Liver (tissue), 9 donors: ENCODE results near the gene GALNT9. TPM values are rescaled to one million over a fixed set of nuclear protein-coding genes. Genes with fewer than 3 reads are reported as not detected.

Source experiments
- DNase-seq: peaks from one replicate; pipeline ENCODE4 v3.0.0-alpha.2; 2017; ENCODE audit warnings: low spot score
- H3K27ac ChIP-seq, 2 donors: one replicate each; pipeline ENCODE4 v1.7.0; 2013; ENCODE audit warnings: inconsistent platforms in 2 of 2, low read length in 2 of 2, control low read depth in 1 of 2, low read depth in 1 of 2, mild to moderate bottlenecking in 1 of 2
- H3K27me3 ChIP-seq, 4 donors: one replicate each; pipeline versions ENCODE4 v1.6.1 to v1.7.0; 2013; ENCODE audit warnings: low read length in 3 of 4, inconsistent platforms in 1 of 4, mild to moderate bottlenecking in 1 of 4, moderate library complexity in 1 of 4; ENCODE audit not compliant: control insufficient read depth in 4 of 4, insufficient read depth in 4 of 4
- H3K36me3 ChIP-seq, 4 donors: one replicate each; pipeline versions ENCODE4 v1.6.1 to v1.7.0; 2013; ENCODE audit warnings: low read length in 3 of 4, mild to moderate bottlenecking in 3 of 4, low read depth in 1 of 4, moderate library complexity in 1 of 4; ENCODE audit not compliant: control insufficient read depth in 4 of 4, insufficient read depth in 3 of 4
- H3K4me1 ChIP-seq, 4 donors: one replicate each; pipeline versions ENCODE4 v1.6.1 to v1.7.0; 2013; ENCODE audit warnings: low read length in 3 of 4, mild to moderate bottlenecking in 3 of 4, moderate library complexity in 1 of 4; ENCODE audit not compliant: control insufficient read depth in 4 of 4, insufficient read depth in 4 of 4
- H3K4me3 ChIP-seq, 3 donors: one replicate each; pipeline versions ENCODE4 v1.6.1 to v1.7.0; 2013; ENCODE audit warnings: low read length in 3 of 3, control low read depth in 1 of 3, low read depth in 1 of 3, mild to moderate bottlenecking in 1 of 3
- H3K9ac ChIP-seq, 2 donors: one replicate each; pipeline ENCODE4 v1.7.0; 2013; ENCODE audit warnings: low read length in 2 of 2, mild to moderate bottlenecking in 2 of 2, moderate library complexity in 2 of 2, control low read depth in 1 of 2, low read depth in 1 of 2
- H3K9me3 ChIP-seq, 4 donors: one replicate each; pipeline versions ENCODE4 v1.6.1 to v1.7.0; 2013; ENCODE audit warnings: low read length in 3 of 4; ENCODE audit not compliant: control insufficient read depth in 4 of 4
- ATF3 ChIP-seq: IDR thresholded peaks from 2 replicates; pipeline ENCODE4 v1.6.1; 2016; ENCODE audit warnings: antibody characterized with exemption
- CTCF ChIP-seq: fragments of 150-350 bp; IDR thresholded peaks from 2 replicates; pipeline ENCODE4 v1.5.1; 2017; ENCODE audit warnings: improper control_type of control experiment, low read depth, low read length; ENCODE audit not compliant: missing input control
- EGR1 ChIP-seq, 2 donors: IDR thresholded peaks; 2 replicates each; pipeline ENCODE4 v1.6.1; 2016 to 2018; ENCODE audit warnings: antibody characterized with exemption in 2 of 2, low read depth in 2 of 2
- FOXA1 ChIP-seq: IDR thresholded peaks from 2 replicates; pipeline ENCODE4 v1.6.1; 2016; ENCODE audit warnings: antibody characterized with exemption
- FOXA2 ChIP-seq: IDR thresholded peaks from 2 replicates; pipeline ENCODE4 v1.6.1; 2016; ENCODE audit warnings: antibody characterized with exemption
- HNF4A ChIP-seq, 2 donors: conservative IDR thresholded peaks; 2 replicates each; pipeline ENCODE4 v1.6.1; 2016; ENCODE audit warnings: antibody characterized with exemption in 2 of 2, mild to moderate bottlenecking in 2 of 2
- HNF4G ChIP-seq: IDR thresholded peaks from 2 replicates; pipeline ENCODE4 v1.6.1; 2016; ENCODE audit warnings: antibody characterized with exemption
- JUND ChIP-seq, 2 donors: IDR thresholded peaks; 2 replicates each; pipeline ENCODE4 v1.6.1; 2016; ENCODE audit warnings: antibody characterized with exemption in 2 of 2
- MAX ChIP-seq: IDR thresholded peaks from 2 replicates; pipeline ENCODE4 v1.6.1; 2016; ENCODE audit warnings: antibody characterized with exemption
- NR2F2 ChIP-seq: IDR thresholded peaks from 2 replicates; pipeline ENCODE4 v1.6.1; 2016; ENCODE audit warnings: antibody characterized with exemption
- RAD21 ChIP-seq, 2 donors: IDR thresholded peaks; 2 replicates each; pipeline ENCODE4 v1.6.1; 2016; ENCODE audit warnings: antibody characterized with exemption in 2 of 2, mild to moderate bottlenecking in 2 of 2
- RXRA ChIP-seq, 2 donors: IDR thresholded peaks; 2 replicates each; pipeline ENCODE4 v1.6.1; 2017 to 2018; ENCODE audit warnings: antibody characterized with exemption in 2 of 2, mild to moderate bottlenecking in 1 of 2
- SP1 ChIP-seq: IDR thresholded peaks from 2 replicates; pipeline ENCODE4 v1.6.1; 2018; ENCODE audit warnings: antibody characterized with exemption, mild to moderate bottlenecking
- YY1 ChIP-seq: IDR thresholded peaks from 2 replicates; pipeline ENCODE4 v1.6.1; 2016; ENCODE audit warnings: antibody characterized with exemption, mild to moderate bottlenecking
- ZBTB33 ChIP-seq: IDR thresholded peaks from 2 replicates; pipeline ENCODE4 v1.6.1; 2016; ENCODE audit warnings: antibody characterized with exemption
- WGBS: extraction: QIAGEN DNeasy Blood & Tissue Kit; methylation state at CpG from one replicate; pipeline ENCODE4 v1.1.7; 2013; 5-methylcytosine and 5-hydroxymethylcytosine counted together
- polyA plus RNA-seq, 2 donors: library from polyadenylated mRNA; stranded (reverse) in 1 of 2; unstranded in 1 of 2; fragments of 200-250 nt in 1 of 2; fragments of >200 nt in 1 of 2; fragmentation: Nextera tagmentation in 1 of 2; extraction: Ambion mirVana in 1 of 2; gene quantifications; one replicate each; pipeline versions ENCODE4 v1.2.1 to v1.2.3, GENCODE V29; 2013 to 2015
- total RNA-seq, 2 donors: library from RNA; depleted of rRNA; stranded (reverse); fragments of >200 nt; gene quantifications; one replicate each; pipeline ENCODE4 v1.2.3, GENCODE V29; 2014
- donor health status: healthy.
- donor health status: healthy.
- donor health status: healthy.
- donor health status: healthy.
- donor health status: healthy.

The GALNT9 gene
- total and polyA plus RNA-seq, 4 donors, result 0.05 to 0.25 (median 0.09) TPM; not detected in 1

GRCh38 chr12:132307976-132308852 lies 21.2 kb downstream of the GALNT9 start:
- Histone ChIP-seq H3K4me3 (no peak overlapping the region), H3K4me1 (no peaks in the 10 kb centered on the region), H3K9me3 (peaks cover 4 to 9% (median 7%) of the 10 kb centered on the region in 4 donors), H3K27ac (no peak overlapping the region), H3K9ac (no peak overlapping the region), H3K27me3 (no peaks in the 10 kb centered on the region), H3K36me3 (no peaks in the 10 kb centered on the region)
- DNase-seq, result no peak
- 69% methylated on average over 32 of the region's 32 CpGs for WGBS
- no peak for TF ChIP-seq NR2F2
- TF ChIP-seq YY1, result no peak

GRCh38 chr12:132306885-132307191 lies 22.6 kb downstream of the GALNT9 start:
- H3K9me3 ChIP-seq, result peaks cover 4 to 9% (median 7%) of the 10 kb centered on the region in 4 donors
- H3K4me3 ChIP-seq, result no peak overlapping the region
- H3K9ac ChIP-seq, result no peak overlapping the region
- no peaks in the 10 kb centered on the region for H3K4me1 ChIP-seq
- TF ChIP-seq EGR1 (IDR thresholded peaks at IDR 0.05; ENCODE audit: low read depth in 2 of 2) (no peak), NR2F2 (no peak), RXRA (IDR thresholded peaks at IDR 0.05) (no peak), JUND (IDR thresholded peaks at IDR 0.05) (no peak), HNF4G (no peak), ZBTB33 (no peak)
- no peak overlapping the region for H3K27ac ChIP-seq
- no peaks in the 10 kb centered on the region for H3K36me3 ChIP-seq
- 86% methylated on average over 10 of the region's 10 CpGs for WGBS
- no peak for DNase-seq
- no peaks in the 10 kb centered on the region for H3K27me3 ChIP-seq

GRCh38 chr12:132305991-132306884 lies 23.2 kb downstream of the GALNT9 start:
- Histone ChIP-seq H3K4me3 (no peak overlapping the region), H3K27ac (no peak overlapping the region), H3K9ac (no peak overlapping the region), H3K4me1 (no peaks in the 10 kb centered on the region), H3K27me3 (no peaks in the 10 kb centered on the region), H3K9me3 (peaks cover 1 to 6% (median 2%) of the 10 kb centered on the region in 4 donors), H3K36me3 (no peaks in the 10 kb centered on the region)
- no peak for DNase-seq
- 88% methylated on average over 51 of the region's 51 CpGs for WGBS
- no peak for TF ChIP-seq RXRA (IDR thresholded peaks at IDR 0.05)
- no peak for TF ChIP-seq ZBTB33
- TF ChIP-seq MAX, result no peak
- no peak for TF ChIP-seq EGR1 (IDR thresholded peaks at IDR 0.05; ENCODE audit: low read depth in 2 of 2)
- TF ChIP-seq SP1, result no peak
- no peak for TF ChIP-seq NR2F2
- no peak for TF ChIP-seq HNF4A (conservative IDR thresholded peaks at IDR 0.05)
- no peak for TF ChIP-seq FOXA1
- no peak for TF ChIP-seq YY1
- no peak for TF ChIP-seq ATF3
- TF ChIP-seq FOXA2, result no peak
- TF ChIP-seq JUND (IDR thresholded peaks at IDR 0.05), result no peak
- TF ChIP-seq CTCF, result no peak
- TF ChIP-seq RAD21 (IDR thresholded peaks at IDR 0.05), result no peak
